GM23248 (cell line): ENCODE measurements around the gene ENTREP3. TPM values are rescaled to one million over a fixed set of nuclear protein-coding genes. Genes with fewer than 3 reads are reported as not detected.

Experiments
- DNase-seq: peaks from one replicate; pipeline ENCODE4 v3.0.0-alpha.2; 2015
- H2AFZ ChIP-seq: fragments of 200-600 bp; sonication (generic); 2 replicates; pipeline ENCODE4 v1.6.1; 2016; ENCODE audit warnings: antibody characterized with exemption
- H3F3A ChIP-seq: fragments of 200-600 bp; sonication (generic); 2 replicates; pipeline ENCODE4 v1.6.1; 2016; ENCODE audit warnings: mild to moderate bottlenecking, antibody characterized with exemption, mixed run types; ENCODE audit not compliant: insufficient read depth
- H3K27ac ChIP-seq: fragments of 200-600 bp; sonication (generic); 2 replicates; pipeline ENCODE4 v1.5.1; 2016; ENCODE audit warnings: mild to moderate bottlenecking
- H3K27me3 ChIP-seq: fragments of 200-600 bp; sonication (generic); replicated peaks from 2 replicates; pipeline ENCODE4 v1.6.1; 2016; ENCODE audit warnings: mild to moderate bottlenecking; ENCODE audit not compliant: insufficient read depth
- H3K36me3 ChIP-seq: fragments of 200-600 bp; sonication (generic); 2 replicates; pipeline ENCODE4 v1.6.1; 2016; ENCODE audit warnings: low read depth, mild to moderate bottlenecking
- H3K4me1 ChIP-seq: fragments of 200-600 bp; sonication (generic); 2 replicates; pipeline ENCODE4 v1.6.1; 2016; ENCODE audit warnings: mild to moderate bottlenecking; ENCODE audit not compliant: insufficient read depth
- H3K4me2 ChIP-seq: fragments of 200-600 bp; sonication (generic); one replicate; pipeline ENCODE4 v1.6.1; 2016; ENCODE audit warnings: mild to moderate bottlenecking; ENCODE audit not compliant: unreplicated experiment
- H3K4me3 ChIP-seq: fragments of 200-600 bp; sonication (generic); 2 replicates; pipeline ENCODE4 v1.5.1; 2016; ENCODE audit warnings: mild to moderate bottlenecking
- H3K79me2 ChIP-seq: fragments of 200-600 bp; sonication (generic); 2 replicates; pipeline ENCODE4 v1.6.1; 2016; ENCODE audit warnings: mild to moderate bottlenecking; ENCODE audit not compliant: insufficient read depth
- H3K9ac ChIP-seq: fragments of 200-600 bp; sonication (generic); 2 replicates; pipeline ENCODE4 v1.6.1; 2016; ENCODE audit warnings: mild to moderate bottlenecking
- H3K9me2 ChIP-seq: fragments of 200-600 bp; sonication (generic); 2 replicates; pipeline ENCODE4 v1.6.1; 2016; ENCODE audit warnings: mixed run types, mild to moderate bottlenecking, moderate library complexity; ENCODE audit not compliant: insufficient read depth
- H3K9me3 ChIP-seq: fragments of 200-600 bp; sonication (generic); one replicate; pipeline ENCODE4 v1.6.1; 2017; ENCODE audit warnings: low read depth
- H4K20me1 ChIP-seq: fragments of 200-600 bp; sonication (generic); 2 replicates; pipeline ENCODE4 v1.6.0; 2016; ENCODE audit not compliant: insufficient read depth
- EZH2 ChIP-seq: fragments of 200-600 bp; sonication (generic); IDR thresholded peaks from 2 replicates; pipeline ENCODE4 v1.6.1; 2018; ENCODE audit warnings: antibody characterized with exemption, mild to moderate bottlenecking; ENCODE audit not compliant: insufficient read depth, poor library complexity, severe bottlenecking
- EZH2phosphoT487 ChIP-seq: fragments of 200-600 bp; sonication (generic); IDR thresholded peaks from 2 replicates; pipeline ENCODE4 v1.6.1; 2018; ENCODE audit warnings: antibody characterized with exemption, moderate library complexity, mild to moderate bottlenecking, low read depth; ENCODE audit not compliant: insufficient read depth
- WGBS, 2 experiments: methylation state at CpG; one replicate each; pipeline ENCODE4 v1.1.6; 2015 to 2017; ENCODE audit warnings: low lambda C conversion rate in 2 of 2, low coverage in 1 of 2; ENCODE audit errors: missing lambda C conversion rate in 2 of 2; 5-methylcytosine and 5-hydroxymethylcytosine counted together
- in situ Hi-C: fragments of 300-500 bp; cut with MboI; formaldehyde crosslinking; loops from 2 replicates; pipeline ENCODE4 v1.15.0; 2020
- polyA plus RNA-seq: library from polyadenylated mRNA; unstranded; fragments of >200 nt; fragmentation: Nextera tagmentation; extraction: Ambion mirVana; gene quantifications from 2 replicates; pipeline ENCODE4 v1.2.1, GENCODE V29; 2016
- total RNA-seq: library from RNA; depleted of rRNA; stranded (reverse); fragments of >200 nt; shearing (Covaris generic); gene quantifications from 2 replicates; pipeline ENCODE4 v1.2.3, GENCODE V29; 2014

Gene ENTREP3
- total and polyA plus RNA-seq, 2 experiments from 2014 or later, result 8.0 TPM

DNA sequence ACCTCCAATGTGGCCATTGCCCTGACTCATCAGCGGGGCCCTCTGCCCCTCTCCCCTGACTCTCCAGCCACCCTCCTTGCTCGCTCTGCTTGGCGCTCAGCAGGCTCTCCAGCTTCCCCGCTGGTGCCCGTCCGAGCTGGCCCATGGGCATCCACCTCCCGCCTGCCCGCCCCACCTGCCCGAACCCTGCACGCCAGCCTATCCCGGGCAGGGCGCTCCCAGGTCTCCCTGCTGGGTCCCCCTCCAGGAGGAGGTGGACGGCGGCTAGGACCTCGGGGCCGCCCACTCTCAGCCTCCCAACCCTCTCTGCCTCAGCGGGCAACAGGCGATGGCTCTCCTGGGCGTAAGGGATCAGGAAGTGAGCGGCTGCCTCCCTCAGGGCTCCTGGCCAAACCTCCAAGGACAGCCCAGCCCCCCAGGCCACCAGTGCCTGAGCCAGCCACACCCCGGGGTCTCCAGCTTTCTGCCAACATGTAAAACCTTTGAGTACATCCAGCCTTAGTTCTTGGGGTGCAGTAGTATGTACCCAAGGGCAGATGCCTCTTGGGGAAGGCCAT lies 32.8 kb upstream of the ENTREP3 start:
- no peaks in the 10 kb centered on the region for H3K9me2 ChIP-seq
- no peaks in the 10 kb centered on the region for H4K20me1 ChIP-seq
- no peaks in the 10 kb centered on the region for H3K27me3 ChIP-seq
- TF ChIP-seq EZH2phosphoT487 (no peak), EZH2 (no peak)
- WGBS, 2 experiments, result 89 to 91% methylated on average over 18 to 21 of the region's 21 CpGs
- no peaks in the 10 kb centered on the region for H3F3A ChIP-seq
- H3K9me3 ChIP-seq, result no peaks in the 10 kb centered on the region
- H2AFZ ChIP-seq, result no peak overlapping the region
- H3K4me3 ChIP-seq, result no peak overlapping the region
- no peaks in the 10 kb centered on the region for H3K4me1 ChIP-seq
- in situ Hi-C loops, result no loop called here
- no peak overlapping the region for H3K9ac ChIP-seq
- no peak overlapping the region for H3K4me2 ChIP-seq
- H3K27ac ChIP-seq, result no peak overlapping the region
- H3K36me3 ChIP-seq, result no peaks in the 10 kb centered on the region
- no peak for DNase-seq
- no peaks in the 10 kb centered on the region for H3K79me2 ChIP-seq

DNA sequence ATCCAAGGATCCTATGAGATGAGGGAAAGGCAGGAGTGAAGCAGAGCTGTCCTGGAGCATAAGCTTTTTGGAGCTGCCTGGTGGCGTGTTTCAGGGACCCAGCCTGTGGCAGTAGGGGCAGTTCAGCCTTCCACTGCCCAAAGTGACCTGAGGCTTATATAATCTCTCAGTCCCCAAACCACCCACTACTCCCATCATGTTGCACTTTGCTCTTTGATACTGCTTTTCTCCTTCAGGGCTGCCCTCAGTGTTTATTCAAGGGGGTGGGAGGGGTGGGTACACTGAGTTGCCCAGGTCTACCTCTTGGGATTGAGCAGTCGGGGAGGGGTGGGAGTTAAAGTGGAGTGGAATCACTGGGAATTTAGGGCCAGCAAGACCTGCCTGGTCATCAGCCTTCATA lies 31.3 kb upstream of the ENTREP3 start:
- Histone ChIP-seq H3K9ac (no peak overlapping the region), H4K20me1 (no peaks in the 10 kb centered on the region), H3K9me3 (no peaks in the 10 kb centered on the region), H2AFZ (no peak overlapping the region), H3F3A (no peaks in the 10 kb centered on the region), H3K27me3 (no peaks in the 10 kb centered on the region), H3K79me2 (no peaks in the 10 kb centered on the region), H3K4me2 (no peak overlapping the region), H3K4me3 (no peak overlapping the region), H3K27ac (no peak overlapping the region), H3K36me3 (no peaks in the 10 kb centered on the region), H3K4me1 (no peaks in the 10 kb centered on the region), H3K9me2 (no peaks in the 10 kb centered on the region)
- WGBS, 2 experiments, result 75 to 81% methylated on average over 2 of the region's 2 CpGs
- DNase-seq, result no peak
- TF ChIP-seq EZH2phosphoT487, result no peak
- no peak for TF ChIP-seq EZH2
- in situ Hi-C loops, result no loop called here

DNA sequence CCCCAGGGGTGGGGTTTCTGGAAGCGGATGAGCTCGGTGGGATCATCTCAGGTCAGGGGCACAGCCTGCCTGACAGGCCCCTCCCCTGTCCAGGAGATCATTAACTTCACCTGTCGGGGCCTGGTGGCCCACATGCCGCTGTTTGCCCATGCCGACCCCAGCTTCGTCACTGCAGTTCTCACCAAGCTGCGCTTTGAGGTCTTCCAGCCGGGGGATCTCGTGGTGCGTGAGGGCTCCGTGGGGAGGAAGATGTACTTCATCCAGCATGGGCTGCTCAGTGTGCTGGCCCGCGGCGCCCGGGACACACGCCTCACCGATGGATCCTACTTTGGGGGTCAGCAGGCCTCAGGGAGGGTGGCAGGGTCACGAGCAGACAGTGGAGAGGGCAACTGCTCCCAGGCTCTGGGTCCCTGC lies 30.4 kb upstream of the ENTREP3 start:
- Histone ChIP-seq H3K79me2 (no peaks in the 10 kb centered on the region), H3K9me3 (no peaks in the 10 kb centered on the region), H3K36me3 (no peaks in the 10 kb centered on the region), H4K20me1 (no peaks in the 10 kb centered on the region), H3K27ac (no peak overlapping the region), H3K9ac (no peak overlapping the region), H3F3A (no peaks in the 10 kb centered on the region), H3K4me2 (no peak overlapping the region), H3K27me3 (no peaks in the 10 kb centered on the region), H3K9me2 (no peaks in the 10 kb centered on the region), H3K4me3 (no peak overlapping the region), H2AFZ (no peak overlapping the region), H3K4me1 (no peaks in the 10 kb centered on the region)
- in situ Hi-C loops, result no loop called here
- DNase-seq, result no peak
- WGBS, 2 experiments, result 90 to 93% methylated on average over 18 of the region's 18 CpGs
- TF ChIP-seq EZH2 (no peak), EZH2phosphoT487 (no peak)

DNA sequence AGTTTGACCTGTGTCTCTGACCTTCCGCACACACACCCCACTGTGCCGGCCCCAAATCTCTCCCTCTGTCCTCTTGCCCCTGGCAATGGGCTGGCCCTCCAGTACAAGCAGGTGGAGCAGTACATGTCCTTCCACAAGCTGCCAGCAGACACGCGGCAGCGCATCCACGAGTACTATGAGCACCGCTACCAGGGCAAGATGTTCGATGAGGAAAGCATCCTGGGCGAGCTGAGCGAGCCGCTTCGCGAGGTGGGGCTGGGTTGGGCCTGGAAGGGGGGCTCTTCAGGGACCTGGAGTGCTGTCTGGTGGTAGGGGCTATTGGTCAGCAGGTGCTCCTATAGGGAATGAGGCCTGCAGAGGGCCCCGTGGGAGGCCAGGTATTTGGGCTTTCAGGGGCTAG lies 29.8 kb upstream of the ENTREP3 start:
- no peaks in the 10 kb centered on the region for H3K36me3 ChIP-seq
- no peaks in the 10 kb centered on the region for H4K20me1 ChIP-seq
- 87 to 93% methylated on average over 14 of the region's 14 CpGs for WGBS, 2 experiments
- no peaks in the 10 kb centered on the region for H3K9me2 ChIP-seq
- H3K4me3 ChIP-seq, result no peak overlapping the region
- in situ Hi-C loops, result no loop called here
- H3K4me2 ChIP-seq, result no peak overlapping the region
- H3F3A ChIP-seq, result no peaks in the 10 kb centered on the region
- no peak overlapping the region for H3K27ac ChIP-seq
- H3K79me2 ChIP-seq, result no peaks in the 10 kb centered on the region
- TF ChIP-seq EZH2 (no peak), EZH2phosphoT487 (no peak)
- no peak for DNase-seq
- no peaks in the 10 kb centered on the region for H3K4me1 ChIP-seq
- no peak overlapping the region for H2AFZ ChIP-seq
- H3K27me3 ChIP-seq, result no peaks in the 10 kb centered on the region
- no peak overlapping the region for H3K9ac ChIP-seq
- no peaks in the 10 kb centered on the region for H3K9me3 ChIP-seq

DNA sequence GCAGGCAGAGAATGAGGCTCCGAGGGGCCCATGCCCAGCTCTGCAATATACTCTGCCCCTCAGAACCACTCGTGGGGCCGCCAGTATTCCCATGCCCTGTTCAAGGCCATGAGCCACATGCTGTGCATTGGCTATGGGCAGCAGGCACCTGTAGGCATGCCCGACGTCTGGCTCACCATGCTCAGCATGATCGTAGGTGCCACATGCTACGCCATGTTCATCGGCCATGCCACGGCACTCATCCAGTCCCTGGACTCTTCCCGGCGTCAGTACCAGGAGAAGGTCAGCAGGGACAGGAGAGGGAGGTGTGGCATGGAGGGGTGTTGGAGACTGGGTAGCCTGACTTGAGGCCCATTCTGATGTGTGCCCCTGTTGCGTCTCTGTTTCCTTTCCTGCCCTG lies 29.2 kb upstream of the ENTREP3 start:
- H4K20me1 ChIP-seq, result no peaks in the 10 kb centered on the region
- no peaks in the 10 kb centered on the region for H3K9me3 ChIP-seq
- H2AFZ ChIP-seq, result no peak overlapping the region
- no peaks in the 10 kb centered on the region for H3K79me2 ChIP-seq
- no peak overlapping the region for H3K27ac ChIP-seq
- H3K9ac ChIP-seq, result no peak overlapping the region
- no peaks in the 10 kb centered on the region for H3K9me2 ChIP-seq
- no peak for TF ChIP-seq EZH2
- TF ChIP-seq EZH2phosphoT487, result no peak
- 92% methylated on average over 12 of the region's 12 CpGs for WGBS, 2 experiments
- DNase-seq, result no peak
- H3K4me3 ChIP-seq, result no peak overlapping the region
- no peaks in the 10 kb centered on the region for H3F3A ChIP-seq
- no peaks in the 10 kb centered on the region for H3K4me1 ChIP-seq
- in situ Hi-C loops, result no loop called here
- H3K27me3 ChIP-seq, result no peaks in the 10 kb centered on the region
- H3K36me3 ChIP-seq, result no peaks in the 10 kb centered on the region
- H3K4me2 ChIP-seq, result no peak overlapping the region
